SU-DHL-6 (cell line): ENCODE data around the gene ARFGEF3.

Experiments
- EZH2phosphoT487 ChIP-seq: fragments of 200-600 bp; sonication (generic), shearing (Covaris generic); conservative IDR thresholded peaks from 2 replicates; pipeline ENCODE4 v1.6.1; 2018; ENCODE audit warnings: mild to moderate bottlenecking, antibody characterized with exemption, low read length, moderate library complexity, mixed read lengths
- TF ChIP-seq, protein P1 (sequence below): fragments of 200-600 bp; sonication (generic); IDR thresholded peaks from one replicate; pipeline ENCODE4 v1.5.1; 2017; ENCODE audit warnings: antibody characterized with exemption, mild to moderate bottlenecking, low read length, moderate library complexity; ENCODE audit not compliant: insufficient read depth, poor library complexity, severe bottlenecking

DNA sequence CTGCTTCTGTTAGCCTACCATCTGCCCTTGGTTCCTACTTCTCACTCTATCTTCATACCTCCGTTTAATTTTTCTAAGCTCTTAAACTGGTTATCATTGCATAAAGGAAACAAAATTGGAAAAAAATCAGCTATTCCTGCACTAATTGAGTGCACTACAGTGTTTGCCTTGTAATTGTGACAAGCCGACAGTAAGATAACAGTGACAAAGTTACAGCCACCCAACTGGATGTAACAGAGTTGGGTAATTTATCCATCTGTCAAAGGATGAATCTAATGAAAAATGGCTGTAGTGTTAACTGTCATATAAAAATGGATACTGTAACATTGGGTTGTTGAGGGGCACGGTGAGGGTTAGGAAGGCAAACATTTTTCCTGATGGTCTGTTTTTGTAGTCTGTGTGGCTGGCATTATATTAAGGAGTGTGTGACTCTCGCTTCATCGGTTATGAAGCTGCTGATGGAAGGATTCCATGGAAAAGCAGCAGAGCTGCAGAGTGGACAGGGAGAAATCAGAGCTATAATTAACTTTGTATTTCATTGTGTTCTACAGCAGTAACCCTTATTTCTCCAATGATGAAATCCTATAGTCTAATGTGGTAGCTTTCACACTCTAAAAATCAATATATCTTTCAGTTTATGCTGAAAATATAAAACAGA lies 43.8 kb downstream of the ARFGEF3 start:
- TF ChIP-seq, protein P1, sequence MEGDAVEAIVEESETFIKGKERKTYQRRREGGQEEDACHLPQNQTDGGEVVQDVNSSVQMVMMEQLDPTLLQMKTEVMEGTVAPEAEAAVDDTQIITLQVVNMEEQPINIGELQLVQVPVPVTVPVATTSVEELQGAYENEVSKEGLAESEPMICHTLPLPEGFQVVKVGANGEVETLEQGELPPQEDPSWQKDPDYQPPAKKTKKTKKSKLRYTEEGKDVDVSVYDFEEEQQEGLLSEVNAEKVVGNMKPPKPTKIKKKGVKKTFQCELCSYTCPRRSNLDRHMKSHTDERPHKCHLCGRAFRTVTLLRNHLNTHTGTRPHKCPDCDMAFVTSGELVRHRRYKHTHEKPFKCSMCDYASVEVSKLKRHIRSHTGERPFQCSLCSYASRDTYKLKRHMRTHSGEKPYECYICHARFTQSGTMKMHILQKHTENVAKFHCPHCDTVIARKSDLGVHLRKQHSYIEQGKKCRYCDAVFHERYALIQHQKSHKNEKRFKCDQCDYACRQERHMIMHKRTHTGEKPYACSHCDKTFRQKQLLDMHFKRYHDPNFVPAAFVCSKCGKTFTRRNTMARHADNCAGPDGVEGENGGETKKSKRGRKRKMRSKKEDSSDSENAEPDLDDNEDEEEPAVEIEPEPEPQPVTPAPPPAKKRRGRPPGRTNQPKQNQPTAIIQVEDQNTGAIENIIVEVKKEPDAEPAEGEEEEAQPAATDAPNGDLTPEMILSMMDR = no peak
- no peak for TF ChIP-seq EZH2phosphoT487
